WI38 (cell line): ENCODE data around the gene PRDM16.
"Not testable (repeated sequence)": the region's sequence is repeated elsewhere in the genome, so short reads cannot be mapped to it uniquely, and the experiment has no call there.

Source experiments
- H3K4me3 ChIP-seq: 2 replicates; pipeline ENCODE4 v1.5.1; 2011; ENCODE audit warnings: low read depth, mild to moderate bottlenecking, control low read depth, low read length
- TF ChIP-seq, protein P1 (sequence below): IDR thresholded peaks from 2 replicates; pipeline ENCODE4 v1.5.1; 2012; ENCODE audit warnings: low read depth, mild to moderate bottlenecking, control low read depth, low read length

Gene PRDM16

DNA sequence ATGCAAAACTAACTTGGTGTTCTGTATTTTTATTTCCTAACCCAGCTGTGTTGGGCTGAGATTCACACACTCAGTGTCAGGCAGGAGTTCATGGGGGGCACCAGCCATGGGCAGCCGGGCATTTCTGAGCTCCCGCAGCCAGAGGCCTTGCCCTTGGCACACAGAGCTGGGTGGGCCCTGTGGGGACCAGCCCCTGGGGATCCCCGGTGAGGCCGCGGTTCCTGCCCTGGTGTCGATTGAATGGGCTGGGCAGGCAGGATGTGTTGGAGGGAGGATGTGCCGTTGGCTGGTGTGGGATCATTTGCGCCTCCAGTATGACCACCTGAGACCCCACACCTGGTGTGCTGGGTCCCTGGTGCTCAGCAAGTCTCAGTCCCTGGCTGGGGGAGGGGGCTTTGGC is 91.0 kb downstream of the PRDM16 start:
- TF ChIP-seq, protein P1, sequence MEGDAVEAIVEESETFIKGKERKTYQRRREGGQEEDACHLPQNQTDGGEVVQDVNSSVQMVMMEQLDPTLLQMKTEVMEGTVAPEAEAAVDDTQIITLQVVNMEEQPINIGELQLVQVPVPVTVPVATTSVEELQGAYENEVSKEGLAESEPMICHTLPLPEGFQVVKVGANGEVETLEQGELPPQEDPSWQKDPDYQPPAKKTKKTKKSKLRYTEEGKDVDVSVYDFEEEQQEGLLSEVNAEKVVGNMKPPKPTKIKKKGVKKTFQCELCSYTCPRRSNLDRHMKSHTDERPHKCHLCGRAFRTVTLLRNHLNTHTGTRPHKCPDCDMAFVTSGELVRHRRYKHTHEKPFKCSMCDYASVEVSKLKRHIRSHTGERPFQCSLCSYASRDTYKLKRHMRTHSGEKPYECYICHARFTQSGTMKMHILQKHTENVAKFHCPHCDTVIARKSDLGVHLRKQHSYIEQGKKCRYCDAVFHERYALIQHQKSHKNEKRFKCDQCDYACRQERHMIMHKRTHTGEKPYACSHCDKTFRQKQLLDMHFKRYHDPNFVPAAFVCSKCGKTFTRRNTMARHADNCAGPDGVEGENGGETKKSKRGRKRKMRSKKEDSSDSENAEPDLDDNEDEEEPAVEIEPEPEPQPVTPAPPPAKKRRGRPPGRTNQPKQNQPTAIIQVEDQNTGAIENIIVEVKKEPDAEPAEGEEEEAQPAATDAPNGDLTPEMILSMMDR = no peak
- no peak overlapping the region for H3K4me3 ChIP-seq

DNA sequence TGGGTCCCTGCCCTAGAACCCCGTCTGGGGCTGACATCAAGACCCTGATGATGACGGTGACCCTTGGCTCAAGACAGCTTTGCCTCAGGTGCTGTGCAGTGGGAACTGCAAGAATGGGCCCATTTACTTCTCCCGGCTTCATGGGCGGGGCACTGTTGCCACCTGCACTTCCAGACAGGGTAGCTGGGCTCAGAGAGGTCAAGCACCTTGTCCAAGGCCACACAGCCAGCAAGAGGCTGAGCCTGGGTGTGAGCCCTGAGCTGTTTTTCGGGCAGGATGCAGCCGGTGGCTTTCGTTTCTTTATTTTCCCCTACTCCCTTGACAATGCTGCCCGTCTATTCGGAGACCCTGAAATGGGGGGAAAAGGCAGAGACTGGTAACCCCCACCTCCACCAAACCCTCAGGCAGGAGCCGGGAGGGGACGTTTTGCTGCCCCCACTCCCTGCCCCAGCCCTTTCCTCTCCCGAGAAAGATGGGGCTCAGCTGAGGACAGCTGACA is 91.7 kb downstream of the PRDM16 start:
- H3K4me3 ChIP-seq = no peak overlapping the region
- TF ChIP-seq, protein P1 = no peak

DNA sequence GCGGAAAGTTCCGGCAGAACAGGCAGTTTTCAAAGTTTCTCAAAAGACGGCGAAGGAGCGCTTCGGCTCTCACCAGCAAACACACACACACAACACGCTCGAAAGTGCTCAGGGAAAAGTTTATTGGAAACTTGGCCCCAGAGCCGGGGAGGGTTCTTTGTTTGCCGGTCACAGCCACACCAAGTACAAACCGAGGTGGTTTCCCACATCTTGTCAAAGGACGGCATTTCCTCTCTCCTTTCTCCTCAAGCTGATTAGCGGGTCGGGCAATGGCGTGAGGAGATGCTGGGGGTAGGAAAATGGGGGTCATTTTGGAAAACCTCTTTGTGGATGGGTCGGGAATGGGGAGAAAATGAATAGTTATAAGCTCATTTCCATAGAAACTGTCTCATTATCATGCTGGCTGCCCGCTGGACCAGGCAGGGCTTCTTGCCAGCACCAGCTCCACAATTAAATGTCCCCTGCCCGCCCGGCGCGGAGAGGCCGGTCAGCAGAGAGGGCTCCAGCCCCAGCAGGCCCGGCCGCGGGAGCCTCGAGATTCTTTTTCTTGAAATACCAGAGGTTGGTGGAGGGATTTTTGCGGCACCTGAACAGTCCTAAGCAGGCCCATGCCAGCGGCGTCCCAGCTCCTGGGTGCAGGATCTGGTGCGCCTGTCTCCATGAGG is 92.3 kb downstream of the PRDM16 start:
- no peak overlapping the region for H3K4me3 ChIP-seq
- TF ChIP-seq, protein P1 = no peak

DNA sequence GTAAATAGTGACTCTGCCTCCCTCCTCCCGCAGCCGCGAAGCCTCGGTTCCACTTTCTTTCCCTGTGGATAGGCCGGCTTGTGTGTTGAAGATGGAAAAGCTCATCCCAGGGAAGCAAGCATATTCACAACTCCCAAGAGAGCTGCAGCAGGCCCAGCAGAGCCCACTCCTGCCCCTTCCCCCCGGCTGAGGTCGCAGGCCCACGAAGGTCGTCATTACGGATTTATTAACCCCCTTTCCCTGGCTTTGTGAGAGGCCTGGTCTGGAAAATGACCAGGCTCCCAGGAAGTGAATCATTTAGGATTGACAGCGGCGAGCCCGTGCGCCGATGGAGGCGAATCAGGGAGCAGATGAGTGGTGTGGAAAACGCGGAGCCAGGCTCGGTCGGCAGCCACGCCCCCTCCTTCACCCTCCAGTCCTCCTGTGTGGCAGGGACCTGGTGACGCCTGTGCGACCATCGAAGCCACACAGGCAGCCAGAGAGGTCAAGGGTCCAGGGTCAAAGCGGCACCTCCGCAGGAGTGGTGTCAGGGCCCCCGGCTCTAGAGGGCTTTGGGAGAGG is 93.4 kb downstream of the PRDM16 start:
- H3K4me3 ChIP-seq = no peak overlapping the region

DNA sequence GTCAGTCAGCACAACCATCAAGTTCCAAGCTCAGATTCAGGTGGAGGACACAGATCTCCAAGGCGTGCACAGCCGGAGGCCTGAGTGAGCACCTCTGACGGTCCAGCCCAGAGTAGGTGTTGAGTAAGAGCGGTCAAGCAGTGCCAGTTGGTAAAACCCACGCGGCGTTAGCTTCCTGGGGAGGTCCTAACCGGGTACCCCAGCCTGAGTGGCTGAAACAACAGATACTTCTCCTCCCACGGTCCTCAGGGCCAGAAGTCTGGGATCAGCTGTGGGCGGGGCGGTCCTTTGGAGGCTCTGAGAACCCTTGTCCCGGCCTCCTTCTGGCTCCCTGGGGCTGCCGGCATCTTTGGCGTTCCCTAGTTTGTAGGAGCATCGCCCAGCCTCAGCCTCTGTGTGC is 94.4 kb downstream of the PRDM16 start:
- TF ChIP-seq, protein P1 = no peak
- H3K4me3 ChIP-seq = no peak overlapping the region

More for the DNA sequence above, 93.4 kb downstream of the PRDM16 start:
- TF ChIP-seq, protein P1 = no peak

DNA sequence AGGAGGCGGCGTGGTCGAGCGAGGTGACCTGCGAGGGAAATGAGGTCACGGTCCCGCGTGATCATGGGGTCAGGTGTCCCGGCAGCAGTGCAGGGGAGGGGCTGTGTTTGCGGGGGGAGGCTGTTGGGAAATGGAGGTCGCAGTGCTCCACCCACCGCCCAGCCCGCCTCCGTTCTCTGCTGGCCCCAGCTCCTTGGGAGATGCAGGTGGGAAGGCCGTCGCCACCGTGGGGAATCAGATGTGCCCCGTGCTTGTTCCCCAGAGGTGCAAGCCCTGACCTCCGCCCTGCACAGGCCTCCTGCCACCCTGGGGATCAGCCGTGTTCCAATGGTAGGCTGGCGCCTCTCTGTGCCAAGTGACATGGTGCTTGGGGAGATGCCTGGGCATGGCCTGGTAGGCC is 95.7 kb downstream of the PRDM16 start:
- H3K4me3 ChIP-seq = no peak overlapping the region
- TF ChIP-seq, protein P1 = no peak

DNA sequence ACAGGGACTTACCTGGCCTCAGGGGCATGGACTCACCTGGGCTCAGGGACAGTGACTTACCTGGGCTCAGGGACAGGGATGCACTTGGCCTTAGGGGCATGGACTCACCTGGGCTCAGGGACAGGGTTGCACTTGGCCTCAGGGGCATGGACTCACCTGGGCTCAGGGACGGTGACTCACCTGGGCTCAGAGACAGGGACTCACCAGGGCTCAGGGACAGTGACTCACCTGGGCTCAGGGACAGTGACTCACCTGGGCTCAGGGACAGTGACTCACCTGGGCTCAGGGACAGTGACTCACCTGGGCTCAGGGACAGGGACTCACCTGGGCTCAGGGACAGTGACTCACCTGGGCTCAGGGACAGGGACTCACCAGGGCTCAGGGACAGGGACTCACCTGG is 96.2 kb downstream of the PRDM16 start:
- H3K4me3 ChIP-seq = not testable (repeated sequence)
